Panc1 (cell line): ENCODE measurements around the gene ENTHD1.

Experiments used
- CTCF ChIP-seq: fragments of 450-650 bp; IDR thresholded peaks from 2 replicates; pipeline ENCODE4 v1.5.1; 2017; ENCODE audit warnings: mild to moderate bottlenecking
- POLR2AphosphoS5 ChIP-seq: IDR thresholded peaks from 2 replicates; pipeline ENCODE4 v1.6.1; 2012; ENCODE audit warnings: mild to moderate bottlenecking, low read depth, low read length, moderate library complexity
- REST ChIP-seq, 2 experiments: IDR thresholded peaks; 2 replicates each; pipeline ENCODE4 v1.6.1; 2011 to 2012; ENCODE audit warnings: low read depth in 2 of 2, control low read depth in 1 of 2, low read length in 1 of 2, mild to moderate bottlenecking in 1 of 2, moderate library complexity in 1 of 2; ENCODE audit not compliant: insufficient read depth in 1 of 2
- SIN3A ChIP-seq: IDR thresholded peaks from 2 replicates; pipeline ENCODE4 v1.6.1; 2012; ENCODE audit warnings: low read depth, mild to moderate bottlenecking, low read length, moderate library complexity, borderline replicate concordance; ENCODE audit not compliant: insufficient read depth
- TCF7L2 ChIP-seq: IDR thresholded peaks from 2 replicates; pipeline ENCODE4 v1.6.1; 2011; ENCODE audit warnings: mild to moderate bottlenecking, low read depth, low read length, inconsistent platforms

GRCh38 chr22:39898997-39899396 is 5.4 kb upstream of the ENTHD1 start:
- TF ChIP-seq CTCF, result no peak
- TF ChIP-seq POLR2AphosphoS5, result no peak
- no peak for TF ChIP-seq REST (IDR thresholded peaks at IDR 0.05; ENCODE audit: insufficient read depth in 1 of 2, low read depth in 2 of 2, low read length in 1 of 2)
- no peak for TF ChIP-seq TCF7L2
- TF ChIP-seq SIN3A, result no peak
